HepG2 (cell line): Measurements from ENCODE around the gene DNLZ. TPM values are rescaled to one million over a fixed set of nuclear protein-coding genes. Genes with fewer than 3 reads are reported as not detected.

ENCODE experiments used
- ATF1 ChIP-seq: IDR thresholded peaks from 2 replicates; pipeline ENCODE4 v1.6.1; 2016; ENCODE audit warnings: mild to moderate bottlenecking, control low read depth
- ATF7 ChIP-seq, 2 experiments: fragments of 450-650 bp in 1 of 2; sonication (generic) in 1 of 2; formaldehyde crosslinking in 1 of 2; IDR thresholded peaks; 2 replicates each; pipeline versions ENCODE4 v1.4.0 to v1.6.1; 2016 to 2020; ENCODE audit warnings: antibody characterized with exemption in 1 of 2, mild to moderate bottlenecking in 1 of 2, missing genetic modification reagents in 1 of 2
- FIP1L1 ChIP-seq: fragments of 200-400 bp; formaldehyde crosslinking; IDR thresholded peaks from 2 replicates; pipeline ENCODE4 v1.6.1; 2018; ENCODE audit warnings: low read depth, mild to moderate bottlenecking, low read length, moderate library complexity, borderline replicate concordance; ENCODE audit not compliant: insufficient read depth
- HOXA7 ChIP-seq: sonication (generic); formaldehyde crosslinking; IDR thresholded peaks from 2 replicates; pipeline ENCODE4 v1.8.1; 2022; ENCODE audit warnings: mild to moderate bottlenecking, missing genetic modification reagents, moderate library complexity
- KLF13 ChIP-seq: sonication (generic); formaldehyde crosslinking; IDR thresholded peaks from 2 replicates; pipeline ENCODE4 v1.4.0; 2020; ENCODE audit warnings: mild to moderate bottlenecking, missing genetic modification reagents
- KLF6 ChIP-seq: IDR thresholded peaks from 2 replicates; pipeline ENCODE4 v1.8.0; 2016; ENCODE audit warnings: missing biosample characterization, missing genetic modification reagents
- NCOA2 ChIP-seq: sonication (generic); formaldehyde crosslinking; IDR thresholded peaks from 2 replicates; pipeline ENCODE4 v1.8.0; 2022; ENCODE audit warnings: inconsistent platforms
- POGZ ChIP-seq: sonication (generic); formaldehyde crosslinking; IDR thresholded peaks from 2 replicates; pipeline ENCODE4 v1.4.0; 2020; ENCODE audit warnings: mild to moderate bottlenecking, missing genetic modification reagents
- SAFB2 ChIP-seq: sonication (generic); formaldehyde crosslinking; IDR thresholded peaks from 2 replicates; pipeline ENCODE4 v1.5.1; 2020; ENCODE audit warnings: missing genetic modification reagents, low read depth, mild to moderate bottlenecking, borderline replicate concordance
- SIX1 ChIP-seq: sonication (generic); formaldehyde crosslinking; IDR thresholded peaks from 2 replicates; pipeline ENCODE4 v1.4.0; 2020; ENCODE audit warnings: missing genetic modification reagents, borderline replicate concordance
- TCF12 ChIP-seq, 2 experiments: fragments of 450-650 bp in 1 of 2; sonication (generic) in 1 of 2; formaldehyde crosslinking in 1 of 2; IDR thresholded peaks; 2 replicates each; pipeline versions ENCODE4 v1.6.1 to v1.8.0; 2017 to 2022; ENCODE audit warnings: antibody characterized with exemption in 1 of 2, mild to moderate bottlenecking in 1 of 2, missing genetic modification reagents in 1 of 2, moderate library complexity in 1 of 2
- ZNF350 ChIP-seq: sonication (generic); formaldehyde crosslinking; IDR thresholded peaks from 2 replicates; pipeline ENCODE4 v1.4.0; 2020; ENCODE audit warnings: mild to moderate bottlenecking, low read depth, missing genetic modification reagents, borderline replicate concordance
- ZNF44 ChIP-seq: sonication (generic); formaldehyde crosslinking; IDR thresholded peaks from 2 replicates; pipeline ENCODE4 v1.5.1; 2020; ENCODE audit warnings: mild to moderate bottlenecking, missing genetic modification reagents
- ZNF446 ChIP-seq: sonication (generic); formaldehyde crosslinking; IDR thresholded peaks from 2 replicates; pipeline ENCODE4 v1.5.0; 2020; ENCODE audit warnings: mild to moderate bottlenecking, missing genetic modification reagents
- ZNF501 ChIP-seq: sonication (generic); formaldehyde crosslinking; IDR thresholded peaks from 2 replicates; pipeline ENCODE4 v1.5.1; 2020; ENCODE audit warnings: mild to moderate bottlenecking, moderate library complexity, missing genetic modification reagents
- ZNF549 ChIP-seq: sonication (generic); formaldehyde crosslinking; IDR thresholded peaks from 2 replicates; pipeline ENCODE4 v1.5.0; 2020; ENCODE audit warnings: missing genetic modification reagents
- ZNF552 ChIP-seq: sonication (generic); formaldehyde crosslinking; IDR thresholded peaks from 2 replicates; pipeline ENCODE4 v1.9.0; 2022; ENCODE audit warnings: missing genetic modification reagents, mild to moderate bottlenecking, borderline replicate concordance
- ZNF589 ChIP-seq: sonication (generic); formaldehyde crosslinking; conservative IDR thresholded peaks from 2 replicates; pipeline ENCODE4 v1.8.0; 2022; ENCODE audit warnings: mild to moderate bottlenecking, moderate library complexity, missing genetic modification reagents
- ZNF605 ChIP-seq: sonication (generic); formaldehyde crosslinking; IDR thresholded peaks from 2 replicates; pipeline ENCODE4 v1.8.0; 2022; ENCODE audit warnings: mild to moderate bottlenecking, missing genetic modification reagents
- ZNF614 ChIP-seq: IDR thresholded peaks from 2 replicates; pipeline ENCODE4 v1.6.1; 2018; ENCODE audit warnings: missing biosample characterization, missing genetic modification reagents, inconsistent platforms, borderline replicate concordance
- ZNF747 ChIP-seq: sonication (generic); formaldehyde crosslinking; IDR thresholded peaks from 2 replicates; pipeline ENCODE4 v1.8.1; 2023; ENCODE audit warnings: missing genetic modification reagents, mild to moderate bottlenecking, borderline replicate concordance
- polyA plus RNA-seq, 8 experiments: library from polyadenylated mRNA; depleted of rRNA in 3 of 8; stranded (reverse) in 7 of 8; unstranded in 1 of 8; fragments of >200 nt; fragmentation: Illumina TruSeq in 4 of 8; extraction: Trizol in 4 of 8; gene quantifications; 2 replicates each; pipeline versions ENCODE4 v1.2.1 to v1.2.3, GENCODE V29; 2011 to 2016; ENCODE audit warnings: low read depth in 4 of 8, missing spikeins in 1 of 8, mixed read lengths in 1 of 8; ENCODE audit not compliant: insufficient read depth in 1 of 8
- total RNA-seq, 5 experiments: library from RNA; depleted of rRNA; stranded (reverse); fragments of >200 nt; fragmentation: Illumina TruSeq; extraction: Trizol; gene quantifications; 2 replicates each; pipeline ENCODE4 v1.2.3, GENCODE V29; 2016; ENCODE audit warnings: low read depth in 1 of 5
- TF ChIP-seq, protein P1 (sequence below): fragments of 450-650 bp; IDR thresholded peaks from 2 replicates; pipeline ENCODE4 v1.6.1; 2017

DNLZ gene
- total and polyA plus RNA-seq, 2 of the 13 experiments (the other 11 are each of a cell fraction or from before 2014, with no cell fraction given) = 3.4 to 8.0 TPM

DNA sequence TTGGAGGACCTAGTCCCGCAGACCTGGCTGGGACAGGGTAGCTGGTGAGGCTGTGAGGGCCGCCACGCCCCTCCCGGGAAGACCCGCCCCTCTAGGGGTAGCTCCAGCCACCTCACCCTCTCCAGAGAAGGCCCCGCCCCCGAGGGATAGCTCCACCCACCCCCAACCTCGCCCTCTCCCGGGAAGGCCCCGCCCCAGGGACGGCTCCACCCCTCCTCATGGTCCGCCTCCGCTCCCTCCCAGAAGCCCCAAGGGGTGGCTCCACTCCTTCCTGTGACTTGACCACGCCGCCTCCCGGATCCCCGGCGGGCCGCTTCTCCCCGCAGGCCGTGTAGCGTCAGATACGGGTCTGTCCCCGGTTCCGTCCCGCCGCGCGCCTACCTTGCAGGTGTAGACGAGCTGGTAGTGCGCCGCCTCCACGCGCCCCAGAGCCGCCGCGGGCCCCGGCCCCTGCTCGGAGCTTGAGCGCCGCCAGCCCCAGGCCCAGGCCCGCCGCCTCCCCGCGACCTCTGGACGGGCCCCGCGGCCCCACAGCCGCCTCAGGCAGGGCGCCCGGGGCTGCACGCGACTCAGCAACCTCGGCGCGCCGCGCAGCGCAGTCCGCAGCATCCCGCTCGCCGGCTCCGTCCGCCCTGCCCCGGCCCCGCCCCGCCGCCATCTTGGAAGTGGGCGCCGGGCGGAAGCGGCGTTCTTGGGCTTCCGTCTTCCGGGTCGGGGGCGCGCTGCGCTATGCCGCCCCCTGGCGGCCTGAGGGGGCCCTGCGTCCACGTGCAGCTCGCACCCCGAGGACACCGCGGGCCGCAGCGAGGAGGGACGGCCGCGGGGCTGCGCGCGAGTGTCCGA lies at the start of gene DNLZ (continued):
- TF ChIP-seq ZNF549 (no peak), ZNF605 (CRISPR knock-in tag) (peak; percentile 21; the same call in 1 of the 2 replicates), KLF13 (CRISPR knock-in tag) (no peak), ZNF446 (no peak; the same call in 1 of the 2 replicates), ATF1 (CRISPR knock-in tag) (no peak), SAFB2 (peak; percentile 89), KLF6 (CRISPR knock-in tag) (peak; percentile 86), NCOA2 (no peak), ZNF501 (CRISPR knock-in tag) (peak; percentile 93), TCF12 (IDR thresholded peaks at IDR 0.05) (no peak), TCF12 (CRISPR knock-in tag; IDR thresholded peaks at IDR 0.05) (peak; percentile 16; the same call in 1 of the 2 replicates), ZNF747 (CRISPR knock-in tag) (peak; percentile 82), HOXA7 (0 out of 2 replicates have a peak, but pooled peaks have one; percentile 71), SIX1 (CRISPR knock-in tag) (no peak), ZNF589 (CRISPR knock-in tag) (peak; percentile 85), POGZ (0 out of 2 replicates have a peak, but pooled peaks have one; percentile 34), ZNF614 (0 out of 2 replicates have a peak, but pooled peaks have one; percentile 66), FIP1L1 (no peak), ZNF350 (0 out of 2 replicates have a peak, but pooled peaks have one; percentile 6), ATF7 (IDR thresholded peaks at IDR 0.05) (no peak), ATF7 (CRISPR knock-in tag; IDR thresholded peaks at IDR 0.05) (peak; percentile 43; the same call in 1 of the 2 replicates), ZNF44 (CRISPR knock-in tag) (peak; percentile 26; the same call in 1 of the 2 replicates), ZNF552 (CRISPR knock-in tag) (peak; percentile 61)
- TF ChIP-seq, protein P1, sequence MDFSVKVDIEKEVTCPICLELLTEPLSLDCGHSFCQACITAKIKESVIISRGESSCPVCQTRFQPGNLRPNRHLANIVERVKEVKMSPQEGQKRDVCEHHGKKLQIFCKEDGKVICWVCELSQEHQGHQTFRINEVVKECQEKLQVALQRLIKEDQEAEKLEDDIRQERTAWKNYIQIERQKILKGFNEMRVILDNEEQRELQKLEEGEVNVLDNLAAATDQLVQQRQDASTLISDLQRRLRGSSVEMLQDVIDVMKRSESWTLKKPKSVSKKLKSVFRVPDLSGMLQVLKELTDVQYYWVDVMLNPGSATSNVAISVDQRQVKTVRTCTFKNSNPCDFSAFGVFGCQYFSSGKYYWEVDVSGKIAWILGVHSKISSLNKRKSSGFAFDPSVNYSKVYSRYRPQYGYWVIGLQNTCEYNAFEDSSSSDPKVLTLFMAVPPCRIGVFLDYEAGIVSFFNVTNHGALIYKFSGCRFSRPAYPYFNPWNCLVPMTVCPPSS = no peak
